Astrocyte of the hippocampus (primary cell): ENCODE results near the gene URAD.

Source experiments
- DNase-seq: peaks from one replicate; pipeline ENCODE4 v3.0.0; 2011; ENCODE audit warnings: low read depth, low spot score

URAD gene

DNA sequence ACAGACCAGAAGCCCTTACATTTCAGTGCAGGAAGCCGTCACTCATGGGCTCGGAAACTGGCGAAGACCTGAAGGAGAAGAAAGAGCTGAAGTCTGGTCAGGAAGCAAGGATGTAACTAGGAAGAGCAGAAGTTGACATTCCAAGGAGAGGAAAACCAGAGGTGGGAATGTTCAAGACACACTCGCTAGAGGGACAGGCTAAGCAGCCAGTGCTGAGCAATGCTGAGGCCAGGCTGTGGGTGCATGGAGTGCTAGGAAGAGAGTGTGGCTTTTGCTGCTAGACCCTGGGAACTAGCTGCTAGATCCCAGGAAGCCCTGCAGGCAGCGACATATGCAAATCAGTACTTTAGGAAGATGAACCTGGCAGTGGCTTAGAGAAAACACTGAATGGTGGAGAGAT is 12.1 kb upstream of the URAD start:
- DNase-seq = no peak

GRCh38 chr13:27997904-27998522 is 9.5 kb upstream of the URAD start:
- DNase-seq = peak; percentile 34

DNA sequence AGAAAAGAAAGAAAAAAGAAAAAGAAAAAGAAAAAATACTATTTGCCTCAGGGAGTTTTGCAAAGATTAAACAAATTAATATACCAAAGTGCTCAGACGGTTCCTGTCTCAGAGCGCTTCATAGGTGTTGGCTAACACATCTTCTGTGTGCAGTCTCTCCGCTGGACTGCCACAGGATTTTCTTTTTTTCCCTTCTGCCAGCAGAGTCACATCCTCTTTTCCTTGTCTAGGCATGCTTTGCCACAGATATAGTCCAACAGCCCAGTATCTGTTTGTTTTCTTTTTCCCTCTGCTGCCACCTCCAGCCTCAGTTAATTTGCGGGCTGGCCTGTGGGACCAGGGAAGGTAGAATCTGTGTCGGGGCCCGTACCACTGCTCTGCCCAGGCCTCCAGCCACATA is 3.4 kb upstream of the URAD start:
- no peak for DNase-seq

DNA sequence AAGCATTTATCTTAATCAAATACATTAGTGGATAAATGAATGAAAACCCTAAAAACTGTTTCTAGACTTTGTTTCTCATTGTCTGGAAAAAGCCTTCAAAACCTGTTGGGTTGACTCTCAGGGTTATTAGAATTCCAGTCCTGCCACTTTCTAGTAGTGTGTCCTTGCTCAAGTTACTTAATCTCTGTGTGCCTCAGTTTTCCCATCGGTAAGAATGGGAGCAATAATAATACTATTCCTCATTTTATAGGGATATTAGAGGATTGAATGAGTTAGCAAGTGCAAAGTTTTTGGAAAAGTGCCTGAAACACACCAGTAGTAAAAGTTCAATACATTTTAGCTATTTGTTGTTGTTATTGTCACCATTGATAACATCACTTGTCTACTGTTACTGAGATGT is 2.9 kb downstream of the URAD start:
- DNase-seq = no peak

GRCh38 chr13:27982361-27982760 is 6.1 kb downstream of the URAD start:
- DNase-seq = no peak

GRCh38 chr13:27981006-27981708 is 7.3 kb downstream of the URAD start:
- no peak for DNase-seq

- DNase-seq = no peak
Measured at GRCh38 chr13:27980280-27980998, 8.1 kb downstream of the URAD start.

DNA sequence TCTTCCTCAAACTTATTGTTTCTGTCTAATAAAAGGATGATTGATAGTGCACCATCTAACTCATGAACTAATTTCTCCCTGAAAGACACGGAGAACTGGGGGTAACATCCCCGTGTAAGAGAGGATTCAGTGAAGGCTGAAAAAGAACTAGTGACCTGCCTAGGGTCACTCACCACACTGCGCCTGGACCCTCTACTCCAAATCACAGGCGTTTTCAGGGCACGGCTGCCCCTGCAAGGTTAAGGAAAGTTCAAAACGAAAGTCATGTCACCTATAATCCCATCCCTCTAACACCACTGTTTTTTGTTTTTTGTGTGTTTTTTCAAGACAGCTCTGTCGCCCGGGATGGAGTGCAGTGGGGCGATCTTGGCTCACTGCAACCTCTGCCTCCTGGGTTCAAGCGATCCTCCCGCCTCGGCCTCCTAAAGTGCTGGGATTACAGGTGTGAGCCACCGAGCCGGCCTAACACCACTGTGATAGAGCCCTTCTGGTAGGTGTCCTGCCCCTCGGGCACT is 8.7 kb downstream of the URAD start:
- DNase-seq = no peak

- no peak for DNase-seq
Measured at GRCh38 chr13:27979001-27979643, 9.4 kb downstream of the URAD start.

DNA sequence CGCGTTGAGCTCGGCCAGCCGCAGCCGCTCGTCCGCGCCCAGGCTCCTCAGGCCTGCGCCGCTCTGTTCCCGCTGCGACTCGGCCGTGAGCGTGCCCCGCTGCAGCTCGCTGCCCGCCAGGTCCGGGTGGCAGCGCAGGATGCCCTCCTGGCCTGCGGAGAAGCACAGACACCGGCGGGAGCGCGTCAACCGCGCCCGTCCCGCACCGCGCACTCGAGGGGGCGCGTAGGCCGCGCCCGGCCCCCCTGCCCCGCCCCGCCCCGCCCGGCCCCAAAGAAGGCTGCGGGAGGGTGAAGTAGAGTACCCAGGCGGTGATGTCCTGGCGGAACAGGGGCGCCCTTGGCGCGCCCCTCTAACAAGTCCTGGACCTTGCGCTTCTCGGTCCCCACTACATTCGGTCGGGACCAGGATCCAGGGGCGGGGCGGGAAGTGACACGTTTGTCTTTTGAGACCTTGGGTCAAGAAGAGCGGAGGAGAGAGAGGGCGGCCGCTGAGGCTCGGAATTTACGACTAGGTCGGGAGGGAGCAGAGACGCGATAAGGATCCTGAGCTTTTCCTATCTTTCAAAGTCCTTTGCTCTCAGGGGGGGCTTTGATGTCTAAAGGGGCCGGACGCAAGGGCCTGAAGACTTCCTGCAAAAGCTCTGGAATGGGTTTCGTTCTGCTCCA is 10.1 kb downstream of the URAD start:
- DNase-seq = no peak

- DNase-seq = peak; percentile 33
Measured at GRCh38 chr13:27977476-27978300, 10.8 kb downstream of the URAD start.

- DNase-seq = no peak
Measured at GRCh38 chr13:27976362-27977091, 12.0 kb downstream of the URAD start.

- DNase-seq = no peak
Measured at GRCh38 chr13:27975564-27976361, 12.7 kb downstream of the URAD start.

- DNase-seq = no peak
Measured at GRCh38 chr13:27973961-27974662, 14.4 kb downstream of the URAD start.

DNA sequence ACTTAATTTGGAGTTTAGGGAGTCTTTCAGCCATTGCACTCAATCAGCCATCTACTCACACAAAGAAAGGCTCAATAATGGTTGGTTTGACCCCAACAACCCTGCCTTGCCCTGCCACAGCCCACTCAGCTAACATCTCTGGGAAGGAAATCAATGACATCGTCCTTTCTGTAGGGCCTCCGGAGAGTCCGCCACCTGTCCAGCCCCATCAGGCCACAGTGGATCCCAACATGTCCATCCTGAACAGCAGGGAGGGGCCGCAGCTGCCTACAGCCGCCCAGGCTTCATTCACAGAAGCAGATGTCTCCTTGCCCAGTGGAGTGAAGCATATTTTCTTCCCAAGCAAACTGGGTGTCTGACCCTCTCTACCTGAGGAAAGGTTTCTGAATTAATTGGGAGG is 15.2 kb downstream of the URAD start:
- DNase-seq = no peak

- no peak for DNase-seq
Measured at GRCh38 chr13:27972478-27972820, 16.0 kb downstream of the URAD start.

- no peak for DNase-seq
Measured at GRCh38 chr13:27971776-27972477, 16.6 kb downstream of the URAD start.

GRCh38 chr13:27971236-27971645 is 17.3 kb downstream of the URAD start:
- DNase-seq = no peak
